GM18519 (cell line): Measurements from ENCODE around the gene TULP3.

Experiments
- ATAC-seq: cut with Tn5 transposase; IDR thresholded peaks from one replicate; pipeline ENCODE4 v1.9.1; 2021; ENCODE audit warnings: mild to moderate bottlenecking, moderate library complexity; ENCODE audit not compliant: unreplicated experiment, low FRiP score

TULP3 gene

DNA sequence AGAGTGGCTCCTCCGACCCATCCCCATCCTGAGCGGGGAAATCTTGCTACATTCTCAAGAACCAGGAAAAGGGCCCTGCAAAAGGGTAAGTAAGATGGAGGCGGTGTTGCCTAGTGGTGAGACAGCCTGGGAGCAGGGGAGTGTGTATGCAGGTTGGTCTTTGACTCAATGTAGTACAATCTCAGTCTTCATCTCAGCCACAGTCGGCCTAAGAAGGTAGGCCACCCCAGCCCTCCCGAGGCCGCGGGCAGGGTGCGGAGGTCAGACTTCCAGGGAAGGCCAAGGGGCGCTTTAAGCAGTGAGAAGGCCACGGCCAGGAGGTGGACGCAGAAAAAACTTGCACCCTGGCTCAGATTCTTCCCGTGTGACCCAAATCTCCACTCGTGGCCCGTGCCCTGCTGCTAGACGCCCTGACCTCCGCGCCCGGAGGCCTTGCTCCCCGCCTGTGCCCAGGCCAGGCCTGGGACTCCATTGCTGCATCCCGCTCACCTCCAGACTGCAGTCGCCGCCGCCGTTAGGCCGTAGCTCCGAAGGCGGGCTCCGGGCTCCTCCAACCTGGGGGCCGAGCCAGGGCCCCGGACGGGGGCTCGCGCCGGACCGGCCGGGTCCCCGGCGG is 14.2 kb upstream of the TULP3 start:
- ATAC-seq: peak; percentile 2

DNA sequence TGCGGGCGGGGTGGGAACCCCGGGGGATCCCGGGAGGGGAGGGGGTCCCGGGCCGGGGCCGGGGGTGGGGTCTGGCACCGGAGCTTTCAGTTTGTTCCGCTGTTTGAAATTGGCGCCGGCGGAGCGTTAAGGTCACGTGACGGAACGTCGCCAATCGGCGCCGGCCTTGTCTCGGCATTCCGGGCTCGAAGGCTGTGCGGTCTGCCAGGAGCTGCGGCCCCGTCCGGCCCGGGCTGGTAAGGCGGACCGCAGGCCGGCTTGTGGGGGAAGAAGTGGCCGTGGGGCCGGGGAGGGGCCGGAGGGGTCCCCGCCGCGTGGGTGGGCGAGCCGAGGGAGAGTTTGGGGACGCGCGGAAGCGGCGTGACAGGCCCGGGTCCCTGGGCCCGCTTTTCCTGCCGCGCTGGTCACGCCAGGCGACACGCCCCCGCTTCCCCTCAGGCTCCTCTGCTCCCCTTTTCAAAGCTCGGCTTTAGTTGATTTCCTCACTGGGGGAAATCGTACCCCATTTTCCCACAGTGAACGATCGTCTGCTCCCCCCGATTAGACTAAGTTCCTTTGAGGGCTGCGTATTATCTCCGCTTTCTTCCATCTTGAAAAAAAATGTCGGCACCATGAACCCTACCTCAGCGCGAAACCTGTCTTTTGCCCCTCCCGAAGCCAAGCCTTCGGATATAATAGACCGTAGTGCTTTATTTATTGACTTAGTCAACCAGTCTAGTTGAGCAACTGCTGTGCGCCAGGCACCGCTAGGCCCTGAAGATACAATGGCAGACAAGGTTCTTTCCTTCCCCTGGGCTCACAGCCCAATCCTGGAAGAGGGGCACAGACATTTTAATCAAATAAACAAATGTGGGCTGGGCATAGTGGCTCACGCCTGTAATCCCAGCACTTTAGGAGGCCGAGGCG is 13.4 kb upstream of the TULP3 start, which contains the start of the genes FOXM1 and RHNO1:
FOXM1 (minus strand) TSS at position 128 of the 906 bp plus-strand sequence. CDS start 2,696 bp downstream, outside the sequence.
RHNO1 (plus strand) TSS at position 177 of the 906 bp plus-strand sequence. CDS start 8,144 bp downstream, outside the sequence.
- ATAC-seq: peak; percentile 60

DNA sequence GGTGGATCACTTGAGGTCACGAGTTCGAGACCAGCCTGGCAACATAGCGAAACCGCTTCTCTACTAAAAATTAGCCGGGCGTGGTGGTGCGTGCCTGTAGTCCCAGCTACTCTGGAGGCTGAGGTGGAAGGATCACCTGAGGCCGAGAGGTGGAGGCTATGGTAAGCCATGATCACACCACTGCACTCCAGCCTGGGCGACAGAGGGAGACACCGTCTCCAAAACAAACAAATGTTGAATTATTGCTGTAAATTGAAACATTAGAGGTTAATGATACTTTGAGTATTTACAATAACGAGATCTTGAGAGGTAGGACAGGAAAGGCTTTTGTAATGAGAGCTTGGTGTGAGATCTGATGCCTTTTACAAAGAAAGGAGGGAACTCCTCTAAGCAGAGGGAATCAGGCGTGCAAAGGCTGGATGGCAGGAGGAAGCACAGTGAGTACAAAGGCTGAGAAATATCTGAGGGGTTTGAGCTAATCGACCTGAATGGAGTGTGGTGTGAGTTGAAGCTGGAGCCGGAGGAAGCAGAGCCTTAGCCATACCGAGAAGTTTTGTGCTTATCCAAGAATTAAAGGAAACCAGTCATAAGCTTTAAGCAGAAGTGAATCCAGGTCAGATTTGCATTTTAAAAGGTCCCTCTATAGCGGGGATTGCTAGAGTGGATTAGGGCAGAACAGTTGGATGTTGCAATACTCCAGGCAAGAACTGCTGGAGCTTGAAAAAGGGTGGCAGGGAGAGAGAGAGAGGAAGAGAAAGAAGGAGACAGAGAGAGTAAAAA is 12.5 kb upstream of the TULP3 start:
- ATAC-seq: no peak

DNA sequence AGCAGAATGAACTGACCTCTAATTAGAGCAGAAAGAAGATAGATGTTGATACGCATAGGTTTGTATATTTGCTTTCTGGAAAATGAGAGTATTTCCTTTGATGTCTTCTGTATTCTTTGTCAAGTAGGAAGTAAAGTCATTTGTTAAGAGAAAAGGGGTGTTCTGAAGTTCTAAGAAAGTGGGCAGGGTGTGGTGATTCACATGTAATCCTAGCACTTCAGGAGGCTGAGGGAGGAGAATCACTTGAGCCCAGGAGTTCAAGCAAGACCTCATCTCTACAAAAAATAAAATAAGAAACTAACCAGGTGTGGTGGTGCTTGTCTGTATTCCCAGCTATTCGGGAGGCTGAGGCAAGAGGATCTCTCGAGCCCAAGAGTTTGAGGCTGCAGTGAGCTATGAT is 10.8 kb upstream of the TULP3 start:
- ATAC-seq: no peak

DNA sequence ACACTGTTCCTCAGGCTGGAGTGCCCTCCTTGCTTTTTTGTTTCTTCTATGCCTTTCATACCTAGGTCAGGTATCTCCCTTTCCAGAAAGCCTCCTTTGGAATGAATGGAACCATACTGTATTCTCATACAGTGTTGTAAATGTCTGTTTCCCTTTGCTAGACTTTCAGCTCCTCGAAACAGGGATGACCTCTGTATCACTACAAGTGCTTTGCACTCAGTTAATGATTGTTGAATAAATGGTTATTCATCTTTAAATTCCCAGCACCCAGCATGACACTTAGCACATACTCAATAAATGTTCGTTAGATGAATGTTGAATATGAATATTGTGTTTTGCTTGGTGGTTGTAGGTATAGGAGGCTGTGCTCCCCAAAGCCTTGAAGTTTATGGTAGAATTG is 5.9 kb upstream of the TULP3 start:
- ATAC-seq: no peak

DNA sequence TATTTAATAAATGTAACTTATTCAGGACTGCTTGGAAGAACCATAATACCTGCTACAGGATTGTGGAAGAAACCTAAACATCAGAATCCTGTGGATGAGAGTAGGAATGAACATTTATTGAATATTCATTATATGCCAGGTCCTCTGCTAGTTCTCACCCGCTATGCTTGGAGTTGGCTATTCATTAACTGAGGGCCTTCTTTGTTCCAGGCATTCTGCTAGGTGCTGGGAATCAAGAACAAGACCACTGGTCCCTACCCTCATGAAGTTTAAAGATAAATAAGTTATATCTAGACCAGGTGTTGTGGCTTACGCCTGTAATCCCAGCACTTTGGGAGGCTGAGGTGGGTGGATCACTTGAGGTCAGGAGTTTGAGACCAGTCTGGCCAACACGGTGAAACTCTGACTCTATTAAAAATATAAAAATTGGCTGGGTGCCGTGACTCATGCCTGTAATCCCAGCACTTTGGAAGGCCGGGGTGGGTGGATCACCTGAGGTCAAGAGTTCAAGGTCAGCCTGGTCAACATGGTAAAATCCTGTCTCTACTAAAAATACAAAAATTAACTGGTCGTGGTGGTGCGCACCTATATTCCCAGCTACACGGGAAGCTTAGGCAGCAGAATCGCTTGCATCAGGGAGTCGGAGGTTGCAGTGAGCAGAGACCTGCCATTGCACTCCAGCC is 3.8 kb upstream of the TULP3 start:
- no peak for ATAC-seq

DNA sequence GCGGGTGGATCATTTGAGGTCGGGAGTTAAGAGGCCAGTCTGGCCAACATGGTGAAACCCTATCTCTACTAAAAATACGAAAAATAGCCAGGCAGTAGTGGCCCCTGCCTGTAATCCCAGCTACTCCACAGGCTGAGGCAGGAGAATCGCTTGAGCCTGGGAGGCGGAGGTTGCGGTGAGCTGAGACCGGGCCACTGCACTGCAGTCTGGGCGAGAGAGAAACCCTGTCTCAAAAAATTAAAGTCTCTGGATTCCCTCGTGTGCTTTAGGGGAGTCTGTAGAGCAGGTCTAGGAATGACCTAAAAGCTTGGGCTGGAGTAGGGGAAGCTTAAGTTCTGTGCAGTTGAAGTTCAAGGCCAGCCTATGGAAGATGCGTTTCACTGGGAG is 697 bp upstream of the TULP3 start:
- ATAC-seq: no peak

DNA sequence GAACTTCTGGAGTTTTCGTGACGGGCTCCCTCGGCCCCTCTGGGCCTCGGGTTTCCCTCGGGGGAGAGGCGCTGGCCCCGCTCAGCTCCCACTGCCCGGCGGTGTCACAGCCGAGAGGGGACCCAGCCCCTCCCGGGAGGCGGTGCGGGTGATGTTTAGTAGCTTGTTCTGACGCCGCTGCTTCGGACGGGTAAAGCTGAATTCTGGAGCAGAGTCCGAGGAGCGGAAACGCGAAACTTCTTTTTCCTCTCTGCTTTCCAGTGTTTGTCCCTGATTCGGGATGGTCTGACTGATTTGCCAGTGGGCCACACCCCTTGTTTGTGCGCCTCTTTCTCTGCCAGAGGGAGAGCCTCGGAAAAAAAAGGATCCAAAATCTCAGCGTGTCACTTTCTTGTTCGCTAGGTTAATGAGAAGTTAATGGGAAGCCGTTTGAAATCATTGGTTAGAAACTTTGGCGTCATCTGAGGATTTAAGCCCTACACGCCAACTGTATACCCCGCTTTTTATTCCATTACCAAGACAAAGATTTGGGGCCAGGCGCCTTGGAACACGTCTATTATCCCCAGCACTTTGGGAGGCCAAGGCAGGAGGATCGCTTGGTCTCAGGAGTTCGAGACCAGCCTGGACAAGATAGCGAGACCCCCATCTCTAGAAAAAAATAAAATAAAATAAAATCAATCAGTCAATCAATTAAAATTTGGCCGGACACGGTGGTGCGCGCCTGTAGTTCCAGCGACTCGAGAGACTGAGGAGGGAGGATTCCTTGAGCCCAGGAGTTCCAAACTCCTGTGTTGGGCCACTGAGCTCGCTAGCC is 756 bp downstream of the TULP3 start:
- peak; percentile 21 for ATAC-seq

DNA sequence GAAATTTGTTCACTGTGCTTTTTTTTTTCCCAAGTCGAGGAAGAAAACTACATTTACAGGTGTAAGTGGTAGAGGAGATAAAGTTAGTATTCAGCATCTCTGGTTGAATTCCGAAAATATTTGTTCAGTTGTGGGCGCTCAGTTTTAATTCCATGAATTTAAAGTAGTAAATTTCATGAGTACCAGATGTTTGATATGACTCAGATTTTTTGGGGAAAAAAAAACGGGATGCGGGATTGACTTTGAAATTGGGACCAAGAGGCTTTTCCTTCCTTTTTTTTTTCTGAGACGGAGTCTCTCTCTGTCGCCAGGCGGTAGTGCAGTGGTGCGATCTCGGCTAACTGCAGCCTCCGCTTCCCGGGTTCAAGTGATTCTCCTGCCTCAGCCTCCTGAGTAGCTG is 1.6 kb downstream of the TULP3 start:
- ATAC-seq: no peak

DNA sequence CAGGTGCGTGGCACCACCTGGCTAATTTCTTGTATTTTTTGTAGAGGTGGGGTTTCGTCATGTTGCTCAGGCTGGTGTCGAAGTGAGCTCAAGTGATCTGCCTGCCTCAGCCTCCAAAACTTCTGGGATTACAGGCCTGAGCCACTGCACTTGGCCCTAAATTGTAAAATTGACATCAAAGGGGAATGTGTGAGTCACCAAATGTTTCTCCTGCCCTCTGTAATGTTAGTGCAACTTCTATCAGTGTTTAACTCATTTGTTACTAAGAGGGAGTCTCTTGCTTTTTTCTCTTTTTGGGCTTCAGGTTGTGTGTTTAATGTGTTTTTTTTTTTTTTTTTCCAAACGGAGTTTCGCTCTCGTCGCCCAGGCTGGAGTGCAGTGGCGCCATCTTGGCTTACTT is 2.3 kb downstream of the TULP3 start:
- no peak for ATAC-seq

DNA sequence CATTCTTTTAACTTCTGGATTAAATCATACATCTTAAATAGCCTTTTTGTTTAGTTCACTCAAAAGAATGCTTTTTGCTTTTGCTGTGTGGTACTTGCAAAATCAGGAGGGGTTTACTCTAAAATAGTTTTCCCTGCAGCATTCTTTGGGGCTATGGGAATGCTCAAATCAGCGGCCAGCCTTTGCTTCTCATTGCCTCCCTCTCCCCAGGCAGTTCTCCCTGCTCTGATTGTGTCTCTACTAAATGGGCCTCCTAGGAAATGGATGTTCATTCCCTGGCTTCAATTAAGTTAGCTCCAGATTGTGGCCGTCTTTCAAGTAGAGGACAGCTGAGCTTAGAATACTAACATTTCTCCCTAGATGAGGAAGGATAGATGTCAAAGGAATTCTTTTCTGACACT is 4.4 kb downstream of the TULP3 start:
- ATAC-seq: no peak

DNA sequence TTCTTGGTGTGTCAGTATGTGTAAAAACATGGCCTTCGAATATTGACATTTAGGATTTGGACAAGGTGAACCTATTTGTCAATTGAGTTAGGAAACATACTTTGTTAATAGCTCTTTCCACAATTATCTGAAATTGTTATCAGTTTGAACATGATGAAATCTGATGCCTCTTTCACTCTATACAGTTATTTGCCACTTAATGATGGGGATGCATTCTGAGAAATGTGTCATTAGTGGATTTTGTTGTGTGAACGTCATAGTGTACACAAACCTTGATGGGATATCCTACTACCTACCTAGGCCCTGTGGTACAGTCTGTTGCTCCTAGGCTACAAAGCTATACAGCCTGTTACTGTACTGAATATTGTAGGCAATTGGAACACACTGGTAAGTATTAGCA is 4.8 kb downstream of the TULP3 start:
- ATAC-seq: no peak

DNA sequence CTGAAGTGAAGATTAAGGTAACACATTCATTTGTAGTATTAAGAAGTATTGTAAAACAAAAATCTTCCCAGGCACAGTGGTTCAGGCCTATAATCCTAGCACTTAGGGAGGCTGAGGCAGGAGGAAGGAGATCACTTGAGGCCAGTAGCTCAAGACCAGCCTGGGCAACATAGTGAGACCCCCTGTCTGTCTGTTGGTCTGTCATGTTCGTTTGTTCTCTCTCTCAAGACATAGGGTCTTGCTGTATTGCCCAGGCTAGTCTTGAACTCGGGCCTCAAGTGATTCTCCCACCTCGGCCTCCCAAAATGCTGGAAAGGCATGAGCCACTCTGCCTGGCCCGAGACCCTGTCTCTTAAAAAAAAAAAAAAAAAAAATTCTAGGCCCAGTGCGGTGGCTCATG is 6.7 kb downstream of the TULP3 start:
- ATAC-seq: no peak

DNA sequence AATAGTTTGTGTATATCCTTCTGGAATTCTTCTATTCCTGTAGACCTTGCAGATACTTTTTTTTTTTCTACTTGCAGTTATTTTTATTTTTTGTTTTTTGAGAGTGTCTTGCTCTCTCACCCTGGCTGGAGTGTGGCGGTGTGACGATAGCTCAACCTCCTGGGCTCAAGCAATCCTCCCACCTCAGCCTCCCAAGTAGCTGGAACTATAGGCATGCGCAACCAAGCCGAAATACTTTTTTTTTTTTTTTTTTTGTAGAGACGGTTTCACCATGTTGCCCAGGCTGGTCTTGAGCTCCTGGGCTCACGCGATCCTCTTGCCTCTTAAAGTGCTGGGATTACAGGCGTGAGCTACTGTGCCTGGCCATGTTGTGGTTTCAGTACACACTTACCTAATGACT is 10.0 kb downstream of the TULP3 start:
- ATAC-seq: no peak

DNA sequence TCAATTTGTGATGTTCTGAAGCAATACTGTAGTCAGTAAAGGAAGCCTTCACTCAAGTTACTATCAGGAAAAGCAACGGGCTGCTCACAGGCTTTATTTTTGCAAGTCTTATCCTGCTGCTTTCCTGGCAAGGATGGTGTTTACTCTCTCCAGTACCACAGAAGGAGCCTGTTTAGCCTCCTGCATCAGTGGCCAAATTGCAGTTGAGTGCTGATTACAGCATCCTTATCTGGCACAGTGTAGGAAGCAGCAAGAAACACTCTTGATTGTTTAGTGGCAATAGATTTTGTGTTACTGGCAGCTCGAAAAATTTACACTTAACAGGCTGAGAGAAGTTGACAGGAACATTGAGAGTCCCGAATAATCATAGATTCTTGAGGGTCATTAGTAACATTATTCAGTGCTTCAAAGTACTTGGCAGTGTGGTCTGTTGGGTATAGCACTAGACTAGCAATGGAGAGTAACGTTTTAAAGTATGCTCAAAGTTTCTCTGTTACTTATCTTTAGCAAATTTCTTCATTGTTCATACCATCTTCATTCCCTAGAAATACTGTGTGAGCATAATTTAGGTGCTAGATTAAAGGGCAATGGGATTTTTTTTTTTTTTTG is 11.7 kb downstream of the TULP3 start:
- no peak for ATAC-seq

DNA sequence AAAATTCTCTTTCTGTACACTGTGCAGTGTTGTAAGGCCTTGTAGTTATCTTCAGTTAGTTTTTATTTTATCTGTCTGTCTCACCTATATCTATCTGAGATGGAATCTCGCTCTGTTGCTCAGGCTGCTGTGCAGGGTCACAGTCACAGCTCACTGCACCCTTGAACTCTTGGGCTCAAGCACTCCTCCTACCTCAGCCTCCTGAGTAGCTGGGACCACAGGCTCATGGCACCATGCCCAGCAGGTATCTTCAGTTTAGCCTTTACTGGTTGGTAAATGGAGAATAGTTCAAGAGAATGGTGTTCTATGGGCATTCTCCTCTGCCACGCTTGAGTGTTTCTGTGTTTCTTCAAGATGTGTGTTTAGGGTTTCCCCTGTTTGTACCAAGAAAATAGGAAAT is 13.6 kb downstream of the TULP3 start:
- no peak for ATAC-seq

DNA sequence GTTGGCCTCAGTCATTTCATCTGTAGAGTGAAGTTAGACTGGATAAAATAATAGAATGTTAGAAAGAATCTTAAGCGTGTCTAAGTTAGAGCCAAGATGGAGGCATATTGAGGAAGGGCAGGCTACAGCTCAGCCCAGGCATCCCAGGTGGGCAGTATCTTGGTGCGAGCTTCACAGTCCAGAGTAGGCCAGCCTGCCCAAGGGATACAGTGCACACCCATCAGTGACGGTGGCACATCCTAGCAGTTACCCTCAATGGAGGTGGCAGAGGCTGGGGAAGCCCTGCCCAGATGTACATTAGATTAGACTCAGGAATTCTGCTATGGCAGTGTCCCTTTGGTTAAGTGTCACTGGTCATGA is 21.5 kb downstream of the TULP3 start:
- ATAC-seq: no peak

DNA sequence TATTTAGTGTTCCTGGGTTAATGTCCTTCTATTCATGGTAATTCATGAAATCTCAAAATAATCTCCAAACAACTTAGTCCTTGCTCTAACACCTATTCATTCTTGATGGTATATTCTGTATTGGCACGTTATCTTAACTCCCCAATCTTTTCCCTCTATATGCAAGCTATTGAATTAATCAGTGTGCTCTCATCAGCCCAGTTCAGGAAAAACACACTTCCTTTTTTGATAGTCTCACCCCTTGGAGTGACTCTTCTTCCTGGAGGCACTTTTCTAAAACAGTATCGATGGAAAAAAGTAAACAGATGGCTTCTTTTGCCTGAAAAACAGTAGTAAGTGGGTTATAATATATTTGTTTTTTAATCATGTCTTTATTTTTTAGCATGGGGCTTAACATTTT is 28.6 kb downstream of the TULP3 start:
- ATAC-seq: no peak

DNA sequence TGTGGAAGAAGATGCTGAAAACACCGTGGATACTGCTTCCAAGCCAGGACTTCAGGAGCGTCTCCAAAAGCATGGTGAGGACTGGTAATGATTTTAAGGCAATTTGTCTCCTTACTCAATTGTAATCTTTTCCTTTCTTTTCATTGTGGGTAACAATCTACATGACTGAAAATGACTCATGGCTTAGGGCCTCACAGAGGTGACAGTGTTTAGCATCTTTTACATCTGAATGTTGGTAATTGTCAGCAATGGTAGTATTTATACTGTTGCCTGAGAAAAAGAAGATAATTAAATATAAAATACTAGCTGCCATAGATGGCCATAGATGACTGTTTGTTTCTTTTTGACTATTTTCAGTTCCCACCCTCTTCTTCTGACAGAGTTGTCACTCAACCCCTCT is 31.6 kb downstream of the TULP3 start:
- ATAC-seq: no peak
